ENCODE results near the gene IRX5.

The IRX5 gene

DNA sequence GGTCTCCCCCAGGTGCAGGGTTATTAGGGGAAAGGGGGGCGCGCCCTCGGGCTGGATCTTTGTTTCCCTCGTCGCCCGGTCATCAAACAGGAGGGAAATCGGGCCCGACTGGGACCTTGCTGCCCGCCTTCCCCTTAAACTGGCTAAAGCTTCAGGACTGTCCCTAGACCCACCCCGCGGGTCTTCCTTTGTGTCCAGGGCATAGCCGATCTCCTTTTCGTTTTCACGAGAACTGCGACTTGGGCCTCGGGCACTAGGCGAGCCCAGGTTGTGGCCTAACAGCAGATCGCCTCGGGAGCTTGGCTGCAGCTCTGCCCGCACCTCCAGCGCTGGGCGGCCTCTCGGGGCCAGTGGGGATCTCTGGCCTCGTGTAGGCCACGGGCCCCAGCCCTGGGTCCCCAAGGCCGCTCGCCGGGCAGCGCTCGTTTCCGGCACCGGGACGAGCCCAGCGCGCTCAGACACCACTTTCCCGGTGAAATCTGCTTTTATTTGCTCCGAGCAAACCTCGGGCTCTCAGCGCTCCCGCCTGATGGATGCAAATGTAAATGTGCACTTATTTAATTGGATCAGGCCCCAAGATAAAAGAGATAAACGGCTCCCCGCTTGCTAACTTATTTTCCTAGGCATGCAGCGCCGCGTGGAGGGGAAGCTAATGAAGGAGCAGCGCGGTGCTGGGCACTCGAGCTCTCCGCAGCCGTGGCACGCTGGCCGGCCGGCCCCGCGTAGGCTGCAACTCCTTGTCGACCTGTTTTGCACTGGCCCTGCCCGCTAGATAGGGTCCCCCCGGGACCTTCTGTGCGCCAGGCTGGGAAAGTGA is 7.8 kb downstream of the IRX5 start:
- no peak for DNase-seq (ENCODE audit: low read depth)
- no peak overlapping the region for H3K4me3 ChIP-seq (ENCODE audit: control insufficient read depth, low read depth, low read length)
- no peak for TF ChIP-seq CTCF (conservative IDR thresholded peaks at IDR 0.05; ENCODE audit: control insufficient read depth, insufficient read depth, low read depth, low read length)

DNA sequence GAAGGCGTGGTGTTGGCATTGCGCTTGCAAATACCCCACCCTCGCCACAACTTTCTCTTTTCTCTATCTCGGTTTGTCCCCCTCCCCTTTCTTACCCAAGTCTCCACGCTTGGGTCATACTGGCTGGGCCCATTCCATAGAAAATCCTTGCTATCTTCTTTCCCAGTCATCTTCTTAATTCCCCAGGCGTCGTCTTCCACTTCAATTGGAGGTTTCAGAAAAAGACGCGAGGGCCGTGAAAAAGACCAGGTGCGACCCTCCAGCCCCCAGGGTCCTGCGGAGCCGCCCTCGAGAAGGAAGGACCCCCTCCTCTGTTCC is 8.3 kb downstream of the IRX5 start:
- no peak for DNase-seq (ENCODE audit: low read depth)
- H3K4me3 ChIP-seq (ENCODE audit: control insufficient read depth, low read depth, low read length): no peak overlapping the region
- no peak for TF ChIP-seq CTCF (conservative IDR thresholded peaks at IDR 0.05; ENCODE audit: control insufficient read depth, insufficient read depth, low read depth, low read length)

DNA sequence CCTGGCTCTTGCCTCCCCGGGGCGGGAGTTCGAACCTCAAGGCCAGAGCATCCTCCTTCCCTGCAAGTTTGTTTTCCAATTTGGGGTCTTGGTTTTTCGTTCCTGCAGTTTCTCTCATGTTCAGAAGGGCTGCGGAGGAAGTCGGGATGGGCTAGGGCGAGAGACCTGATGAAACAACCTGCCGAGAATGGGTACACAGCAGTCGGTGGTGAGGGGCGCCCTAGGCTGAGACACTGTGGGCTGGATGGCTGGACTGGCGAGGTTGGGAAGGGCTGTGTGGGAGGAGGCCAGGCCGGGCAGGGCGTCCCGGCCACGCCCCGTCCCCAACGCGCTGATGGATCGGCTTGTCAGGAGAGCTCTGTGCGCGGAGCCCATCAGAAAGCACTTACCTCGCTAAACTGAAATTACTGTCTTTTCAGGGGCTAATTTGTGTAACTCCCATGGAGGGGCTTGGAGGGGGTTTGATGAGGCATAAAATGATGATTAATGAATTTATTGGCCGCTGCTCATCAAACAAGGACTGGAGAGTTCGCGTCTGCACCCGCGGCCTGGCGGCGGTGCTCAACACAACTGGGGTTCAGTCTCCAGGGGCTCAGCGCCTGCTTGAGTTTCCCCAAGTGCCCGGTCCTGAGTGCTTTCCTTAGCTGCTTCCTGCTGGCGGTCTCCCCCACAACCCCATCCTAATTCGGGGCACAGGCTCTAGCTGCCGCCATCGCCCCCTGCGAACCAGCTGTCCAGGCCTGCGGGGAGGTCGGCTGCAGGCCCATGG is 9.0 kb downstream of the IRX5 start:
- no peak for TF ChIP-seq CTCF (conservative IDR thresholded peaks at IDR 0.05; ENCODE audit: control insufficient read depth, insufficient read depth, low read depth, low read length)
- no peak for DNase-seq (ENCODE audit: low read depth)

DNA sequence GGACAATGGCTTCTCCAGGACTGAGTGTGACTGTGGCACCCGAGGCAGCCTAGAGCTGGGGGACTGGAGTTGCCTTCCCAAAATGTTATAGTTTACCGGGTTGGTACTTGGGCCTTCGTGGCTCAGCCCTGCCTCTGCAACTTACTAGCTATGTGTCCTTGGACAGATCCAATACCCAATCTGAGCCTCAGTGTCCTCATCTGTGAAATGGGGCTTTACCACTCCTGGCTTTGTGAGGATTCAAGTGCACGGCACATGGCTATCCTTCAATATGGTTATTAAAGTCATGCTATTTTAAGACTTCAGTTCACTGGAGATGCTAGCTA is 9.6 kb downstream of the IRX5 start:
- no peak overlapping the region for H3K4me3 ChIP-seq (ENCODE audit: control insufficient read depth, low read depth, low read length)
- TF ChIP-seq CTCF (conservative IDR thresholded peaks at IDR 0.05; ENCODE audit: control insufficient read depth, insufficient read depth, low read depth, low read length): no peak
- DNase-seq (ENCODE audit: low read depth): no peak

More for the DNA sequence above, 9.0 kb downstream of the IRX5 start:
- no peak overlapping the region for H3K4me3 ChIP-seq (ENCODE audit: control insufficient read depth, low read depth, low read length)

- TF ChIP-seq CTCF (conservative IDR thresholded peaks at IDR 0.05; ENCODE audit: control insufficient read depth, insufficient read depth, low read depth, low read length): no peak
- no peak overlapping the region for H3K4me3 ChIP-seq (ENCODE audit: control insufficient read depth, low read depth, low read length)
- DNase-seq (ENCODE audit: low read depth): no peak
These were observed 11.8 kb downstream of the IRX5 start for GRCh38 chr16:54942353-54942943.

- TF ChIP-seq CTCF (conservative IDR thresholded peaks at IDR 0.05; ENCODE audit: control insufficient read depth, insufficient read depth, low read depth, low read length): no peak
- no peak for DNase-seq (ENCODE audit: low read depth)
- no peak overlapping the region for H3K4me3 ChIP-seq (ENCODE audit: control insufficient read depth, low read depth, low read length)
These were observed 13.3 kb downstream of the IRX5 start for GRCh38 chr16:54944002-54944401.

Data from fibroblast of mammary gland (primary cell).